GM18909 (cell line): ENCODE data around the gene USP35.

ENCODE experiments used
- ATAC-seq: cut with Tn5 transposase; IDR thresholded peaks from one replicate; pipeline ENCODE4 v1.9.1; 2021; ENCODE audit warnings: mild to moderate bottlenecking; ENCODE audit not compliant: unreplicated experiment, poor library complexity

The USP35 gene, protein sequence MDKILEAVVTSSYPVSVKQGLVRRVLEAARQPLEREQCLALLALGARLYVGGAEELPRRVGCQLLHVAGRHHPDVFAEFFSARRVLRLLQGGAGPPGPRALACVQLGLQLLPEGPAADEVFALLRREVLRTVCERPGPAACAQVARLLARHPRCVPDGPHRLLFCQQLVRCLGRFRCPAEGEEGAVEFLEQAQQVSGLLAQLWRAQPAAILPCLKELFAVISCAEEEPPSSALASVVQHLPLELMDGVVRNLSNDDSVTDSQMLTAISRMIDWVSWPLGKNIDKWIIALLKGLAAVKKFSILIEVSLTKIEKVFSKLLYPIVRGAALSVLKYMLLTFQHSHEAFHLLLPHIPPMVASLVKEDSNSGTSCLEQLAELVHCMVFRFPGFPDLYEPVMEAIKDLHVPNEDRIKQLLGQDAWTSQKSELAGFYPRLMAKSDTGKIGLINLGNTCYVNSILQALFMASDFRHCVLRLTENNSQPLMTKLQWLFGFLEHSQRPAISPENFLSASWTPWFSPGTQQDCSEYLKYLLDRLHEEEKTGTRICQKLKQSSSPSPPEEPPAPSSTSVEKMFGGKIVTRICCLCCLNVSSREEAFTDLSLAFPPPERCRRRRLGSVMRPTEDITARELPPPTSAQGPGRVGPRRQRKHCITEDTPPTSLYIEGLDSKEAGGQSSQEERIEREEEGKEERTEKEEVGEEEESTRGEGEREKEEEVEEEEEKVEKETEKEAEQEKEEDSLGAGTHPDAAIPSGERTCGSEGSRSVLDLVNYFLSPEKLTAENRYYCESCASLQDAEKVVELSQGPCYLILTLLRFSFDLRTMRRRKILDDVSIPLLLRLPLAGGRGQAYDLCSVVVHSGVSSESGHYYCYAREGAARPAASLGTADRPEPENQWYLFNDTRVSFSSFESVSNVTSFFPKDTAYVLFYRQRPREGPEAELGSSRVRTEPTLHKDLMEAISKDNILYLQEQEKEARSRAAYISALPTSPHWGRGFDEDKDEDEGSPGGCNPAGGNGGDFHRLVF

DNA sequence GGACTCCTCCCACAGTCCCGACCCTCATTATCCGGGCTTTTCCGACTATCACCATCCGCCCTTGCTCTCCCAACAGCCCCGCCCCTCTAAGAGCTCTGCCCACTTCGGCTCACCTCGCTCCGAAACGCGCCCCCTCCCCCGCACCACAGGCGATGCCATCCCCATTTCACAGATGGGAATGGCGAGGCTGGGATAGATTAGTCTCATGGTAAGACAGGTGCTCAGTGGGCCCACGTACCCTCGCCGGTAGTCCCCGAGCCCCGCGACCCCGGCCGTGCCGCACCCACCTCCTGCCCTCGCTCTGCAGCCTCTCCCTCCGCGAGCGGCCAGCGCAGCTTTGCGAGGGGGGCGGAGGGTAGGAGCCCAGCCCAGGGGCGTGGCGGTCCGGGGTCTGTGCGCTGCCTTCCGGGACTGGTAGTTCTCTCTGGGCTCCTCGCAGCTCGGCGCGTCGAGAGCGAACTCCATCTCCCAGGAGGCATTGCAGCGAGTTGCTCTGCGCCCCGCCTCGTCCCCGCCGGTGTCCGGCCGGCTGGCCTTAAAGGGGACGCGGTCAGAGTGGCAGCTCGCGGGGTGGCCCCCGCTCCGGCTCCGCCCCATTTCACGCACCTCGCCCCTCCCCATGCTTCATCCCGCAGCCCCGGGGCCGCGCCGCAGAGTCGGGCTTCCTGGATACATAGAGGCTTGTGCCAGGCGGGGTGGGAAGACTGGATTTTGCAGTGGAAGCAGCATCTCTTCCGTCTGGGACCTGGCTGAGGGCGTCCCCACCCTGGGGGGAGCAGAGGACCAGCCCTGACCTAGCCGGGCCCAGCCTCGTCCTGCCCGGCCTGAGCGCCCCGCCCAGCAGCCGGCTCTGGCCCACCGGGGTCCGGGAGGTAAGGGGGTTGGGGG, at the start of gene USP35, which contains the start of gene KCTD21:
TSS of gene USP35 (plus strand) at position 634 of the 888 bp plus-strand sequence. CDS start 7,327 bp downstream, outside the sequence.
TSS of gene KCTD21 (minus strand) at position 341 of the 888 bp plus-strand sequence. CDS start 14,072 bp downstream, outside the sequence.
- peak; percentile 97 for ATAC-seq

DNA sequence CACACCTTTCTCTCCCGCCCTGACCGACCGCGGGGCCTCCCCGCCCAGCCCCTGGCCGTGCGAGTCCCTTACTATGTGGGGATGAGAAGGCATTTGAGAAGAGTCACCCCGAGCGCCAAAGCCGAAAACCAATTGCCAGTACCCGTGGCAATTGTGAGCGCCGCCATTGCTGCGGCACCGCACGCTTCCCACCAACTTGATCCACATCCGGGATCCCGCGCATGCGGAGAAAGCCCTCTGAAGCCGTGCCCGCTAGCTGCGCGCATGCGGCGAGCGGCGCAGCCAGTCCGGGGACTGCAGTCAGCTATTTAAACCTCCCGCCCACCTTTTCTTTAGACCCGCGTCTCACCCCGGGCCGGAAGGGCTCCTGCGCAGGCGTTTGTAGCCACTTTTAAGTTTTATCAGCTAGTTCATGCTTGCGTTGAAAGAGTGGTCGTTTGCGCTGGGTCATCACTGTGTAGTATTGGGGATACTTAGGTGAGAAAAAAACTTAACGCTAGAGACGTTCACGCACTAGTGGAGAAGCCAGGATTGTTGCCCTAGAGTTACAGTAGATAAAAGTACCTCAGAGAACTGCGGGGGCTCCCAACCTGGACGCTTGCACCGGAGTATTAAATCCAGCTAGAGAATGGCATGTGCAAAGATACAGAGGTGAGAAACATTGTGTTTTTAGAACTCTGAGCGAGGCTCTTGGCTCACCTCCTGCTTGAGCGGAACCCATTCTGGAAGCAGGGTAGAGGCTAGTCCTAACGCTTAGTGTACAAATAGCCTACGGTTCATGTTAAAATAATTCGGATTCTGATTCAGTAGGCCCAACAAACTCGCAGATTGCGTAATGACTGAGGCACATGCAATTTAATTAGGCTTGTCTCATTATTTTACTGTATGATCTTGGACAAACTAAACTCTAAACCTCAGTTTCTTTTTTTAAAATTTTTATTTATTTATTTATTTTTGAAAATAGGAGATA, 49.0 kb upstream of the USP35 start, which contains the start of gene ALG8:
TSS of gene ALG8 (minus strand) at position 205 of the 970 bp plus-strand sequence. CDS start at position 167, 38 bp downstream.
- ATAC-seq, result peak; percentile 94

DNA sequence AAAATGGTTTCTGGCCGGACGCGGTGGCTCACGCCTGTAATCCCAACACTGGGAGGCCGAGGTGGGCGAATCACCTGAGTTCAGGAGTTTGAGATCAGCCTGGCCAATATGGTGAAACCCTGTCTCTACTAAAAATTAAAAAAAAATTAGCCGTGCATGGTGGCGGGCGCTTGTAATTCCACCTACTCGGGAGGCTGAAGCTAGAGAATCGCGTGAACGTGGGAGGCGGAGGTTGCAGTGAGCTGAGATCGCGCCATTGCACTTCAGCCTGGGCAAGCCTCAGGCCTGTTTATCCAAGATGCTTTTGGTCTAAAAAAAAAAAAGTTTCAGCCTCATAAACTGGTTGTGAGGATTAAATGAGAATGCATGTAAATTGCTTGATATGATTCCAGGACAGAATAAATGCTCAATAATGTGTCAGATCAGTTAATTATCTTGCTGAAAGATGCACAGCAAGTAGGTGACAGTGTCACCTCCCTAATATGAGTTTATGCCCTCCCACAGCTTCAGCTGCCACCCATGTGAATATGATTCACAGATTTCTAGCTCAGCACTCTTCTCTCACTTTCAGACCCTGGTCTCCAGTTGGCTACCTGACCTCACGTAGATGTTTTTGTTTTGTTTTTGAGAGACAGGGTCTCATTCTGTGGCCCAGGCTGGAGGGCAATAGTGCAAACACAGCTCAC, 48.2 kb upstream of the USP35 start:
- no peak for ATAC-seq

DNA sequence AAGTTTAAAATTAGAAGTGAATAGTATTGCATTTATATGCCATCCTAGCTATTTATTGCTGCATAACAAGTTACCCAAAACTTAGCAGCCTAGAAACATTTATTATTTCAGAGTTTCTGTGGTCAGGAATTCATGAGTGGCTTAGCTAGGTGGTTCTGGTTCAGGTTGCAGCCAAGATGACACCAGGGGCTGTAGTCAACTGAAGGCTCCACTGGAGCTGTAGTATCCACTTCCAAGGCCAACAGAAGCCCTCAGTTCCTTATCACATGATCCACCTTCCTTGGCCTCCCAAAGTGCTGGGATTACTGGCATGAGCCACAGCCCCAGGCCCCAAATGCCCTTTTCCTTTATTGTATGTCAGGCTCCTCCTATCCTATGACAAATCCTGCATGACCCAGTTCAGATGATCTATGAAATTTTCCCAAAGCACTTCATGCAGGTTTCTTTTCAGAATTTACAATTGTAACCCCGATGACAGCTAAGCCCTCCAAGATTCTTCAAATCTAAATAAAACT, 43.2 kb upstream of the USP35 start:
- no peak for ATAC-seq

DNA sequence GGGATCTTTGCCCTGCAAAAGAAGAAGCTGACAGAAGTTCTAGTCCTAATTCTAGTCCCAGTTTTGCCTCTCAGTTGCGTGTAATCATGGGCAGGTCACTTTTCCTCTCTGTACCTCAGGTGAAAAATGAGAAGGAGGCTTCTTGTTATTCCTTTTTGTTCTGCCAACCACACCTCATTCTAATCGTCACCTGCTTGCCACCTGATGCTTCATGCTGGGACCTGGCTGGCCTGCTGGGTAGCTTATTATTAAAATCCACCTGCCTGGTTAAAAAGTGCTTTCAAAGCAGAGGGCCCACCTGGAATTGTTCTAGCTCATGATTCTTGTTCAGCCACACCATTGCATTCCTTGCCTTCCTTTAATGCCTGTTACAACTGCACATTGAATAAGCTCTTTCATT, 40.9 kb upstream of the USP35 start:
- no peak for ATAC-seq

DNA sequence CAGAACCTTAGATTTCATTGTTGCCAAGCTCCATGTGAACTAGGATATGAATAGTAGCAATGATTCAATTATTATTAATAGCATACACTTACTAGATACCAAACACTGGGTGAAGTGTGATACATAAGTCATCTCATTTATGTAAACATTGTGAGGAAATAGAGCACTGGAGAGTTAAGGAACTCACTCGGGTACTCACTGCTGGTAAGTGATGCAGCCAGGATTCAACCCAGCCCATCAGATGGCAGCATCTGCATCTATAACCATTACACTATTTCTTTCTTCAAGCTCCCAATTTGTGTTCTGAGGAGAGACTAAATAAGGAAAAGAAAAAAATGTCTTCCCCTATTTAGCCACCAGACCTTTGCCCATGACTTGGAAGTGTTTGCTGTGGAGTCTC, 39.1 kb upstream of the USP35 start:
- no peak for ATAC-seq

DNA sequence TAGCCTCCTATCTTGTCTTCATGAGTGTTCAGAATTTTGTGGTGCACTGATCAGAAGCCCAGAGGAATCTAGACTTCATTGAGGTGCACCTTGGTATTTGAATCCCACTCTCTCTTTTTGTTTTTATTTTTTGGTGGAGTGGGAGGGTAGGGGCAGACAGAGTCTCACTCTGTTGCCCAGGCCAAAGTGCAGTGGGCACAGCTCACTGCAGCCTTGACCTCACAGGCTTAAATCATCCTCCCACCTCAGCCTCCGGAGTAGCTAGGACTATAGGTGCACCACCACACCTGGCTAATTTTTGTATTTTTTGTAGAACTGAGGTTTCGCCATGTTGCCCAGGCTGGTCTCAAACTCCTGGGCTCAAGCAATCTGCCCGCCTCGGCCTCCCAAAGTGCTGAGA, 38.4 kb upstream of the USP35 start:
- ATAC-seq, result no peak

DNA sequence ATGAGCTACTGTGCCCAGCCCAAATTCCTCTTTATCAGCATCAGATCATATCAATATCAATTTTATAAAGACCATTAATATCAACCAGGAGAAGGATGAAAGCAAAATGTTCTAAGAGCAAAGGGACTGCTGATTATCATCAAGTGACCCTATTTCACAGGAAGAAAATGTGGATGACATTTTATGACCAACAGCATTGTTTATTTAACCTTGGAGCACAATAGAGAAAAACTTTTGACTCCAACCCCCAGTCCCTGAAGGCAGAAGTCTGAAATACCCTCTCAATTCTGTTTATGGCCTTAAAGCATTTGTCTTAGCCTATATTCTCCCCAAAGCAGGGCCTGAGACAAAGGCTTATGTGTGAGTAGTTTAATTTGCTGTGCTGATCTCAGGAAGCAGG, 38.0 kb upstream of the USP35 start:
- no peak for ATAC-seq

DNA sequence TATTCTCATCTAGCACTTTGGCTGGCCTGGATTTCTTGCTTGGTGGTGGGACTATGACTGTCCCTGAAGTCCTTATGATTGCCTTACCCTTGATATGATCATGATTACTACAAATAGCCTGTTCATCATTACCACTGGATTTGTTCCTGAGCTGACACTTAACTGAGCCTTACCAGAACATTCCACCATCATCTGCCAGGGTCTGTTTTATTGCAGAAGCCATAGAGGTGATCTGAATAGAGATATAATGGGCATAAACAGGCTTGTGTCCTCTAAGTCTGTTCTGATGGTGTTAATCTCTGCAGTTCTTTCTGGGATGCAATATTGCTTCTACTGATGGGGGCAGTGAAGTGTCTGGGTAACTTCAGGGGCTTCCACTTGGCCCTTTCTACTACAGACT, 36.9 kb upstream of the USP35 start:
- no peak for ATAC-seq

DNA sequence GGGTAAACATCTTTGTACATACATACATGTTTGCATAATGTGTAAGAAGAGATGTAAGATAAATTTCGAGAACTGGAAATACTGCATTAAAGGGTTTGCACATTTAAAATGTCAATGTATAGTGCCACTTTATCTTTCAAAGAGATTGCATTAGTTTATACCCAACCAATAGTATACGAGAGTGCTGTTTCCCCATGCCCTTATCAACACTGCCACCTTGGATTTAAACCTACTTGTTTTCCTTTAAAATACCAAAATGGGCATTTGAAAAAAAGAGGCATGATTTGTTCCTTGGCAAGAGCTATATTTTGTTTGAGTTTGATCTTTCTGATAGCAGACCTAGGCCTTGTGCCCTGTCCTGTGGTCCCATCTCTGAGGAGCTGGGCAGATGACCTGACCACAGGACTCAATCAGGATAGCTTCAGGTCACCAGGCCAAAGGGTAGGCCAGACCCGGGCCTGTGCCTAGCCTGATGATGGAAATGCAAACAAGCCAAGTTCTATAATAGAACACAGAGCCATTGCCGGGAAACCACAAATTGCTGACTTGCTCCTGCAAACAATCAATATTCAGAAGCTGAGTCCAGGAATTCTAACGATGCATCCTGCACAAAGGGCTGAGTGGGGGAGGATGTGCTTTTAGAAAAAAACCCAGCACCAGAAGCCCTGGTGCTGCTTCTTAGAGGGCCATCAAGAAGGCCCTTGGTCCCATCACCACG, 32.4 kb upstream of the USP35 start:
- no peak for ATAC-seq

DNA sequence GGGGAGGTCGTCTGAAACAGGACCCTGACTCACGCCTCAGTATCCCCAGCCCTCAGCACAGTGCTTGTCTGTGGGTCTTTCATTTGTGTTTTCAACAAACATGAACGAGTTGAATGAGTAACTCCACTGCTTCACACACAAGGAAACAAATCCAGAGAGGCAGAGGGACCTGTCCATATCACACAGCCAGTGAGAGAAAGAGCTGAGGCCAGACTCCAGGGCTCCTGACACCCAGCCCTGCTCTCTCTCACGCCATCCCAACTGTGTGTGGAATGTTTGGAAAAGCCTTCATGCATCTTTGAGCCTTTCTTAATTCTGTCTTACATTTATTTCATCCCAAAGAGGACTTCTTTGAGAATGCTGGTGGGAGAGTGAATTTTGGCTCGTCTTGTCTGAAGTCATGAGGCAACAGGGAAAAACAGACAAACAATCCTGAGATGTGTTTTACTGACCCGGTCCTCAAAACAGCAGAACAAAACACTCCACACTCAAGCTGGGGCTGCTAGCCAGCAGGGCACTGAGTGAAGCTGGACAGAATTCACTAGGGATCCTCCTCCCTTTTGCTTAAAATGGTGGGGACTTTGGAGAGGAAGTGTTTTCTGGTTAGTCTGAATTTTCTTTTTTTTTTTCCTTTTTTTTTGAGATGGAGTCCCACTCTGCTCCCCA, 29.6 kb upstream of the USP35 start:
- no peak for ATAC-seq

DNA sequence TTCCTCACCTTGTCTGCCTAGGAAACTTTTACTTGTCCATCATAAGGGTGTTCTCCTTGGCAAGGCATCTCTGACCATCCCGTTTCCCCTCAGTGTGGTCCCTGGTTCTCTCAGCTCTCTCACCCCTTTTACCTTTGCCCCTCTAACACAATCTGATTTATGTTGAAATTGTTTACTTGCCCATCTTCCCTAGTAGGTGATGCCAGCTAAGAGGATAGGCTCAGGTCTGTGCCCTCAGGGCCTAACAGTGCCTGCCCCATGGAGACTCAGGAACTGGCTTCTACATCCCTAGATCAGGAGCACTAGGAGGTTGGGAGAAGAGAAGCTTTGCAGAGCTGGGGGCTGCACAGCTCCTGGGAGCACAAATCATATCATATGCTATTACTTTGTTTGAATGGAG, 28.2 kb upstream of the USP35 start:
- ATAC-seq, result no peak

DNA sequence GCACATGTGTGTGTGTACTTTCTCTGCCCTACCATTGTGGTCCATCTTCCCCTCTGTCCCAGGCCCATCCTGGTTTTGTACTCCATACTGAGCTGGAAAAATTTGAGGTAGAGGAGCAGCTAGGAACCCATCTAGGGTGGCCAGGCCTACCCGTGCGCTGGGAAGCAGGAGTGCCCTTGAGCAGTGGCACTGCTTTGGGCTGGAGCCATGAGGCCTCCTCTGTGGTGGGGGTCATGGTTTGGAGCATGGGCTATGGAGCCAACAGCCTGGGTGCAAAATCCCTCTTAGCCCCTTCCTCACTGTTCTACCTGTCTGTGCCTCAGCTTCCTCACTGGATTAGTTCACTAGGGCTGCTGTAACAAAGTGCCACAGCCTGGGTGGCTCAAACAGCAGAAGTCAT, 27.4 kb upstream of the USP35 start:
- ATAC-seq, result no peak

DNA sequence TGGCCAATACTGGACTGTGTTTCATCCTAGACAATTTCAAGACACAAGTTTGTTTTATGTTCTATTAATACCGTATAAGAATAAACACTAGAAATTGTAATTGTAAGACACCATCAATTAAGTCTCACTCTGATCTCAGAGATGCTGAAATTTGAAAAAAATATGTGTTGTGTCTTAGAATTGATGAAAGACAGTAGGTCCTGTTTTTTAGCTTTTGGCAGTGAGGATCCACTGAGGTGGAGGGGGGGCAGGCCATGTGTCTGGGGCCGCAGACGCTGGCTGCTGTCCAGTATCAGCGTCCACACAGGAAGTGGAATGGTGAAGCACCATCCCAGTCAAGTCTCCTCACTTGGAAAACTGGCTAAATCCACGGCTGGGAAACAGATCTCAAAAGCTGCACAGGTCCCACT, 26.8 kb upstream of the USP35 start:
- no peak for ATAC-seq

DNA sequence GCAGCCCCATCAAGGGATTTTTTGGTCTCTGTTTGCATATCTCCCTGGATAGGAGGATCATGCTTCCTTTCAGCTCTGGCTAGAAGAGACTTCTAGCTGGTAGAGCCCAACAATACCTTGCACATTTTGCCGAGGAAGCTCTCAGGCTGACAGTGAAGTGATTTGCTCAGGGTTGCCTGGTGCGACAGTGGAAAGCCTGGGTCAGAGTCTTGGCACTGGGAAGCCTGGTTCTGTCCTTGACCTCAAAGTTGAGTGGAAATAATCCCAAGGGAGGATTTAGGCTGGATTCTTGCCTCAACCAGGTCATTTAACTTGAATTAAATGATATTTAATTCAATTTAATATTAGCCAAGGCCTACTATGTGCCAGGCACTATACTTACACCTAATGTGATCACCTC, 24.9 kb upstream of the USP35 start:
- no peak for ATAC-seq

DNA sequence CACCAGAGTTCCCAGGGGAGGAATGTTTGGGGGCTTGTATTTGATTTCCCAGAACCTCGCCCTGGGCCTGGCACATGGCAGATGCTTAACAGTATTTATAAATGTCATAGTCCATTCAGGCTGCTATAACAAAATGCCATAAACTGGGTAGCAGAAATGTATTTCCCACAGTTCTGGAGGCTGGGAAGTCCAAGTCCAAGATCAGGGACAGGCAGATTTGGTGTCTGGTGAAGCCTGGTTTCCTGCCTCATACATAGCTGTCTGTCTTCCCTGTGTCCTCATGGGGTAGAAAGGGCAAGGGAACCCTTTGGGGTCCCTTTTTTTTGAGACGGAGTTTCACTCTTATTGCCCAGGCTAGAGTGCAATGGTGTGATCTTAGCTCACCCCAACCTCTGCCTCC, 24.2 kb upstream of the USP35 start:
- no peak for ATAC-seq
